Stomach smooth muscle (tissue), 2 donors: ENCODE data around the gene CNTNAP5.

Experiments used
- H3K27ac ChIP-seq: one replicate; pipeline ENCODE4 v1.7.0; 2013; ENCODE audit warnings: mild to moderate bottlenecking, low read length, inconsistent platforms
- H3K27me3 ChIP-seq, 2 donors: one replicate each; pipeline ENCODE4 v1.7.0; 2013; ENCODE audit warnings: low read length in 2 of 2; ENCODE audit not compliant: insufficient read depth in 2 of 2, control insufficient read depth in 1 of 2
- H3K36me3 ChIP-seq, 2 donors: one replicate each; pipeline ENCODE4 v1.7.0; 2013; ENCODE audit warnings: low read length in 2 of 2; ENCODE audit not compliant: control insufficient read depth in 2 of 2, insufficient read depth in 2 of 2
- H3K4me1 ChIP-seq: one replicate; pipeline ENCODE4 v1.7.0; 2013; ENCODE audit warnings: low read length; ENCODE audit not compliant: control insufficient read depth, insufficient read depth
- H3K4me3 ChIP-seq, 2 donors: one replicate each; pipeline ENCODE4 v1.7.0; 2013; ENCODE audit warnings: low read length in 2 of 2
- H3K9ac ChIP-seq, 2 donors: one replicate each; pipeline ENCODE4 v1.7.0; 2013; ENCODE audit warnings: low read length in 2 of 2, mild to moderate bottlenecking in 1 of 2
- H3K9me3 ChIP-seq, 2 donors: one replicate each; pipeline ENCODE4 v1.7.0; 2013; ENCODE audit warnings: low read length in 2 of 2; ENCODE audit not compliant: control insufficient read depth in 2 of 2
- donor health status: healthy.
- donor health status: Pancreatic carcinoma.

The CNTNAP5 gene

DNA sequence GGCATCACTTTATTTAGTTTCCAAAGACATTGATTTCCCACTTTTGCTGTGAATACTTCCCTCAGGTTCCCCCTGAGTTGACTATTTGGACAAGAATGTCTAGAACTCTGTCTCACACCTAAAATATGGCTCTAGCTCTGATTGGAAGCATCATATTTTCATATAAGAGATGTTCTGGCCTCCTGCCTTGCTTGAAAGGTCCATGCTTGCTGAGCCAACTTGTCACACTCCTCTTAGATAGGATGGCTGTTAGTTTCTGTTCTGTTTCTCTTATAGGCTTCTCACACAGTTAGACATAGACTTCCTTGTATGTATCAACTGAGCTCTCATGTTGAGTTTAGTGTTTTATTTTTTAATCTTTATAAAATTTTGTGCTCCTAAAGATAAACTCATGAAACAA, 87.1 kb downstream of the CNTNAP5 start:
- H3K9me3 ChIP-seq, result no peaks in the 10 kb centered on the region
- no peak overlapping the region for H3K9ac ChIP-seq
- no peaks in the 10 kb centered on the region for H3K4me1 ChIP-seq
- no peak overlapping the region for H3K4me3 ChIP-seq
- no peak overlapping the region for H3K27ac ChIP-seq
- H3K36me3 ChIP-seq, result no peaks in the 10 kb centered on the region
- H3K27me3 ChIP-seq, result no peaks in the 10 kb centered on the region

DNA sequence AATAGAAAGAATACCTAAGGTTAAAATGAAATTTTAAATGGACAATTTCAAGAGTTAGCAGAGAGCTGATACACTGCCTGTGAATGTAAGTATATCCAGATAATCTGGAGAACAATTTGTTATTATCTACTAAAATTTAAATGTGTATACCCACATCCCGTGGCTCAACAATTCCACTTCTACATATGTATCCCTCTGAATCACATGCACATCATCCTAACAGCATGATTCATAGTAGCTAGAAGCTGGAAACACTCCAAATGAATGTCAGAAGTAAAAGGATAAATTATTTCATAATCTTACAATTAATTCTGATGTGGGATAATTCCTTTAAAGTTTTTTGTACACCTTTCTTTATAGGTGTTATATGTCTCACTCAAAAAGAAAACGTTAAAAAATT, 87.9 kb downstream of the CNTNAP5 start:
- H3K36me3 ChIP-seq, result no peaks in the 10 kb centered on the region
- H3K27ac ChIP-seq, result no peak overlapping the region
- H3K9me3 ChIP-seq, result no peaks in the 10 kb centered on the region
- H3K4me1 ChIP-seq, result no peaks in the 10 kb centered on the region
- H3K4me3 ChIP-seq, result no peak overlapping the region
- H3K9ac ChIP-seq, result no peak overlapping the region
- H3K27me3 ChIP-seq, result no peaks in the 10 kb centered on the region

DNA sequence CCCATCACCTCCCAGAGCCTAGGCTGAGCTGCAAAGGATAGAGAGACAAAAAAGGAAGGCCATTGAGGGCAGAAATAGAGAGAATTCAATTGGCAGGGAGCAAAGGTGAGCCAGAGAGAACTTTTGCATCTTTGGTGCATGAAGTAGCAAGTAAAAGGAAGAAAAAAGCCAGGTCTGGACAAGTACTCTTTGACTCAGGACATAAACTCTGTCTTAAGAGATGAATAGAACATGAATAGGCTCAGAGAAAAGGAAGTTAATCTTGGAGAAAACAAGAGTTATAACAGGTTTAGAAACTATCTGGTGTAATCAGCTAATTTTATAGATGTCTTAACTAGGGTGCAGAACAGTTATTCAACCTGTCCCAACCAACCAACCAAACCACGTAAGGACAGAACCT, 95.2 kb downstream of the CNTNAP5 start:
- Histone ChIP-seq H3K4me1 (no peaks in the 10 kb centered on the region), H3K4me3 (no peak overlapping the region), H3K27ac (no peak overlapping the region), H3K9ac (no peak overlapping the region), H3K36me3 (no peaks in the 10 kb centered on the region), H3K9me3 (no peaks in the 10 kb centered on the region), H3K27me3 (no peaks in the 10 kb centered on the region)

DNA sequence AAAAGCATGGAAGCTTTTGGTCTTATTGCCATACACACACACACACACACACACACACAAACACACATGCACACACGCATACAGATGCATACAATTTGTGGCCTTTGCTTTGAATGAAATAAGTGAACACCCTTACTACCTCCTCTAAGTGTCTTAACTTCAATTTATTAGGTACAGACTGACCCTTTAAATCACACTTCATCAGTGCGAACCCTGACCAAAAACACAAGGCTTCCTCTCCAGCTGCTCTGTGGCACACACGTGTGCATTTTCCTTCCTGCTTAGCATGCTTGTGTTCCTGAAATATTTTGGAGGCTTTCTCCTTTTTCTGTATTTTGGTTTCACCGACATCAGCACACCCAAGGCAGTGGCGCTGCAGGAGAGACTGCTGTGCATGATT, 96.0 kb downstream of the CNTNAP5 start:
- H3K4me3 ChIP-seq, result no peak overlapping the region
- H3K9ac ChIP-seq, result no peak overlapping the region
- no peaks in the 10 kb centered on the region for H3K36me3 ChIP-seq
- H3K4me1 ChIP-seq, result no peaks in the 10 kb centered on the region
- H3K27ac ChIP-seq, result no peak overlapping the region
- H3K27me3 ChIP-seq, result no peaks in the 10 kb centered on the region
- H3K9me3 ChIP-seq, result no peaks in the 10 kb centered on the region

DNA sequence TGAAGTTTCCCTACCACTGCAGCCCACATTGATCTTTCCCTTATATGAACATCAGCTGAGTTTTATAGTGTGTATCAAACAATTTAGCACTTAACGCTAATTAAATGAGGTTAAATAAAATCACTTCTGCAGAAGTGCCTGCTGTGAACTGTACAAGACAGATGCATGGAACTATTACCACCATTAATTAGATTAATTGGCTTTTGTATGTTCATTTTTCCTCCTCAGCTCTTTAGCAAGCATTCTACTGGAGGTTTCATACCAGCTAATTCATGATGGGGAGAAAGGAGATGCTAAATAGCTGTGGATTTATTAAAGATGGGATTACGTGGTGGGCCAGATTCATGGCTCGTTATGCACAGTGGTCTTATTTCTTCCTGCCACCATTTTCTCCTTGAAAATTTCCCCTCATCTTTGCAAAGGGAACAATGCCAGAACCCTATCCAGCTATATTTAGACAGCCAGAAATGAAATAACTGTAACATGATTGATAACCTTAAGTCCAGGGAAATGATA, 96.7 kb downstream of the CNTNAP5 start:
- no peak overlapping the region for H3K4me3 ChIP-seq

DNA sequence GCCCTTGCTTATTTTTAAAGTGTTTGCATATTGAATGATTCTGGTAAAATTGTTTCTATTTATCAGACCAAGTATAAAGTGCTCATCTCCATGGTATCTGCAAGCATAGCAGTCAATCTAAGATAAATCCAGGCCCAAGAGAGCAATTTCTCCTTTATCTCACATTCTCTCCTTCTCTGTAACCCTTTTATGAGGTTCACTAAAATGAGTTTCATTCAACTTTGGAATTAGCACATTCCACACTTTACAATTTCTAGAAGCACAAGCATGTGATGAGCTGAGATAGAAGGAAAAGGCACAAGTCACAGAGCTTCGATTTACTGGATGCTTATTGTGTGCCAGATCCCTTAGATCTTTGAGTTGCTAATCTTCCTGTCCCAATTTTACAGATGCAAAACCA, 97.3 kb downstream of the CNTNAP5 start:
- Histone ChIP-seq H3K27me3 (no peaks in the 10 kb centered on the region), H3K4me1 (no peaks in the 10 kb centered on the region), H3K9ac (no peak overlapping the region), H3K4me3 (no peak overlapping the region), H3K9me3 (no peaks in the 10 kb centered on the region), H3K36me3 (no peaks in the 10 kb centered on the region), H3K27ac (no peak overlapping the region)

More for the DNA sequence above, 96.7 kb downstream of the CNTNAP5 start:
- Histone ChIP-seq H3K9me3 (no peaks in the 10 kb centered on the region), H3K4me1 (no peaks in the 10 kb centered on the region), H3K36me3 (no peaks in the 10 kb centered on the region), H3K27me3 (no peaks in the 10 kb centered on the region), H3K9ac (no peak overlapping the region), H3K27ac (no peak overlapping the region)

DNA sequence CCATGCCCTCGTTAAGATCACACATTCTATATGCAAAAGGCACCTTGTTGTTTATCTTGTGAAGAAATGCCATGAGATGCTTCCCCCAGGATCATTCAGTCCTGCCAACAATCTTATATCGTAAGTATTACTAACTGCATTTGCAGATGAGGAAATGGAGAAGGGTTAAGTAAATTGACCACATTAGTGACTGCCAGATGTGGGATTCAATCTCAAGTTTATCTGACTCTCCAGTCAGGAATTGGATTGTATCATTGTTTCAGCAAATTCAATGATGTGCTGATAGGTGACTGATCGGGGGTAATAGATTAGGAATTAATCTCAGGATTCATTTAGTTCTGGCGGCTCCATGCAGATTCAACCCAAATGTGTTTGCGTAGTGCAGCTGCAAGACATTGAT, 106.2 kb downstream of the CNTNAP5 start:
- no peak overlapping the region for H3K27ac ChIP-seq
- H3K9ac ChIP-seq, result no peak overlapping the region
- H3K4me3 ChIP-seq, result no peak overlapping the region
- H3K9me3 ChIP-seq, result no peaks in the 10 kb centered on the region
- H3K4me1 ChIP-seq, result no peaks in the 10 kb centered on the region
- no peaks in the 10 kb centered on the region for H3K36me3 ChIP-seq
- no peaks in the 10 kb centered on the region for H3K27me3 ChIP-seq

DNA sequence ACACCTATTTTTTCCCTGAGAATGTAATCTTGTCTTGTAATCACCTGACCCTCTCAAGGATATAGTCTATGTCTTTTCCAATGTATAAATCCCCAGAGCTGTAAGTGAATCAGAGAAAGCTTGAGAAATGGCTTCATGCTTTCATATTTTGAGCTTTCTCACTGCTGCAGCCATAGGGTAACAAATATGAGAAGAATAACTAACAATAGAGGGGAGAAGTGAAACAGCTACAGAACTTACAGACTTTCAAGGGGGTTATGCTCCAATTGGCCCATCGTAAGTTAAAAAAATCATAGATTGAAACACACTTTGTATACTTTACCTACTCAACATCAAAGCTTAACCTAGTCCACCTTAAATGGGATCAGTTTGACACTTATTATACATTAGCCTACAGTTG, 111.0 kb downstream of the CNTNAP5 start:
- Histone ChIP-seq H3K27ac (no peak overlapping the region), H3K9me3 (no peaks in the 10 kb centered on the region), H3K9ac (no peak overlapping the region), H3K36me3 (no peaks in the 10 kb centered on the region), H3K27me3 (no peaks in the 10 kb centered on the region), H3K4me1 (no peaks in the 10 kb centered on the region), H3K4me3 (no peak overlapping the region)

DNA sequence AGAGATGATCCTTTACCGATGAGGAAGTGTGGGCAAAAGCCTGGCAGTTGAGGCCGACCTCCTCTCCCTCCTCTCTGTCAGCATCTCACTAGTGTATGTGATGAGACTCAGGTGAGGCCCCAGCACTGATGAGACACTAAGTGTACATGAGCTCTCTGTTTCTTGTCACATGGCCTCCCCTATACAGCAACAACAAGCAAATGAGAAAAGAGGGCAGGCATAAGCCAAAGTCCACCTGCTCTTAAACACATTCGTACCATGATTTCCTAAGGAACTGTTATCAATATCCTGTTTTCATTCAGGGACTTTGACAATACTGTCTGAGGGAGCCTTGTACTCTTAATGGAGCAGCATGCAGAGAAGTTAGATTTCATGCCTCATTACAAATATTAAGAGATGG, 113.0 kb downstream of the CNTNAP5 start:
- H3K4me1 ChIP-seq, result no peaks in the 10 kb centered on the region
- no peaks in the 10 kb centered on the region for H3K9me3 ChIP-seq
- no peak overlapping the region for H3K4me3 ChIP-seq
- H3K36me3 ChIP-seq, result no peaks in the 10 kb centered on the region
- no peaks in the 10 kb centered on the region for H3K27me3 ChIP-seq
- no peak overlapping the region for H3K9ac ChIP-seq
- no peak overlapping the region for H3K27ac ChIP-seq

DNA sequence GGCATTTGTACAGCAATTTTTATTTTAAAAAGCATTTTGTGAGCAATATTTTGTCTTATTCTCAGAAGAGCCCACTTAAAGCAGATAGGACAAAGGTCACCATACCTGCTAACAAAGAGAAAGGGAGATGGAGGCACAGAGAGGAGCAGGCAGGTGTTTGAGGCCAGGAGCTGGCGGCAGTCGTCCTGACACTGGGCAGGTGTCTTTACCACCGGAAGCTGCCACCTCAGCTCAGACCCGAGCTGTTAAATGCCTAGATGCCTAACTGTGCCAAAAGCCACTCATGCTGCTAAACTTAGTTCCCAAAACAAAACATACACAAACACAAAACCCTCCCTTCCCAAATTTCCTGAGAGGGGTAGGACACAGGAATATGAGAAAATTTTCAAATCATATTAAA, 120.9 kb downstream of the CNTNAP5 start:
- Histone ChIP-seq H3K27ac (no peak overlapping the region), H3K4me1 (no peaks in the 10 kb centered on the region), H3K27me3 (no peaks in the 10 kb centered on the region), H3K4me3 (no peak overlapping the region), H3K9me3 (no peaks in the 10 kb centered on the region), H3K9ac (no peak overlapping the region), H3K36me3 (no peaks in the 10 kb centered on the region)

DNA sequence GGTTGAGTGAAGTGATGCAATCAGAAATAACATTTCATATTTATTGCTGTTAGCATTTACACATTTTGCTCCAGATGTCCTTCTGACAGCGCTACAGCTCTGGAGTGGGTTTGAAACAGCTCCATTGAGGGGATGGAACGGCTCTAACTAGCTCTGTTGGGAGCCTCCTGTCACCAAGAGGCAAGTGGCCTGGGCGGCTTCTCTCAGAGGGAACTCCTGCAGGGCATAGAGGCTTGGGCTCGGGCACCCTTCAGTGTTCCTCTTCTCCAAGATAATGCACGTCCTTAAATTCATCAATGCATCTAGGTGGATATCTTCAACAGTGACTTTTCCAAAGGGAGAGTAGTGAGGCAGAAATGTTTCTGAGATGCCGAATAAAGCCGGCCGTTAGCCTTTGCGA, 122.5 kb downstream of the CNTNAP5 start:
- Histone ChIP-seq H3K36me3 (no peaks in the 10 kb centered on the region), H3K27me3 (no peaks in the 10 kb centered on the region), H3K27ac (no peak overlapping the region)

More for the DNA sequence above, 122.5 kb downstream of the CNTNAP5 start:
- H3K4me1 ChIP-seq, result no peaks in the 10 kb centered on the region
- no peak overlapping the region for H3K4me3 ChIP-seq
- H3K9me3 ChIP-seq, result no peaks in the 10 kb centered on the region
- H3K9ac ChIP-seq, result no peak overlapping the region
